AG04450 (cell line): Measurements from ENCODE around the gene PRSS38. TPM values are rescaled to one million over a fixed set of nuclear protein-coding genes. Genes with fewer than 3 reads are reported as not detected.
"Not testable (repeated sequence)": the region's sequence is repeated elsewhere in the genome, so short reads cannot be mapped to it uniquely, and the experiment has no call there.

Source experiments
- CTCF ChIA-PET: fragments of 300-600, 350-600 bp; formaldehyde crosslinking; extraction: SDS; loops from one replicate; lab custom pipeline; 2022; ENCODE audit warnings: antibody characterized with exemption, inconsistent platforms; lab: Charles Lee
- POLR2A ChIA-PET: fragments of 350-600 bp; formaldehyde crosslinking; extraction: SDS; loops from one replicate; lab custom pipeline; 2021; ENCODE audit warnings: antibody characterized with exemption, inconsistent platforms; lab: Yijun Ruan, JAX
- DNase-seq: peaks from one replicate; pipeline ENCODE4 v3.0.0-alpha.2; 2011; ENCODE audit warnings: low read depth, low spot score
- H3K27ac ChIP-seq: one replicate; pipeline ENCODE4 v1.5.1; 2012; ENCODE audit warnings: low read depth, low read length, control low read depth
- H3K27me3 ChIP-seq: one replicate; pipeline ENCODE4 v1.6.0; 2012; ENCODE audit warnings: low read length; ENCODE audit not compliant: control insufficient read depth, insufficient read depth
- H3K4me3 ChIP-seq: 2 replicates; pipeline ENCODE4 v1.5.1; 2011; ENCODE audit warnings: mild to moderate bottlenecking, low read depth, low read length, control low read depth
- H3K9me3 ChIP-seq: 2 replicates; pipeline ENCODE4 v1.5.1; 2012; ENCODE audit warnings: low read length; ENCODE audit not compliant: control insufficient read depth, insufficient read depth
- CTCF ChIP-seq: IDR thresholded peaks from 2 replicates; pipeline ENCODE4 v1.5.1; 2011; ENCODE audit warnings: low read depth, low read length, control low read depth, inconsistent platforms
- polyA plus RNA-seq: library from polyadenylated mRNA; depleted of rRNA; stranded (reverse); fragments of >200 nt; gene quantifications from 2 replicates; pipeline ENCODE4 v1.2.3, GENCODE V29; 2011

Gene PRSS38
- polyA plus RNA-seq, 1 experiment = not detected

- no peak for DNase-seq
- Histone ChIP-seq H3K4me3 (no peak overlapping the region), H3K9me3 (no peaks in the 10 kb centered on the region; the same call in none of the 2 replicates), H3K27ac (no peak overlapping the region), H3K27me3 (no peaks in the 10 kb centered on the region)
- CTCF ChIA-PET = no interaction called here
- POLR2A ChIA-PET = no interaction called here
- no peak for TF ChIP-seq CTCF
Measured at GRCh38 chr1:227864882-227865281, 49.4 kb downstream of the PRSS38 start.

GRCh38 chr1:227869279-227869842 is 53.9 kb downstream of the PRSS38 start:
- H3K27ac ChIP-seq = no peak overlapping the region
- no peaks in the 10 kb centered on the region; the same call in none of the 2 replicates for H3K9me3 ChIP-seq
- no peaks in the 10 kb centered on the region for H3K27me3 ChIP-seq
- ChIA-PET POLR2A (no interaction called here), CTCF (no interaction called here)
- no peak overlapping the region for H3K4me3 ChIP-seq
- DNase-seq = no peak
- no peak for TF ChIP-seq CTCF

- Histone ChIP-seq H3K9me3 (no peaks in the 10 kb centered on the region; the same call in none of the 2 replicates), H3K27ac (no peak overlapping the region), H3K27me3 (no peaks in the 10 kb centered on the region), H3K4me3 (no peak overlapping the region)
- DNase-seq = no peak
- ChIA-PET CTCF (no interaction called here), POLR2A (no interaction called here)
- no peak for TF ChIP-seq CTCF
Measured at GRCh38 chr1:227869851-227870305, 54.4 kb downstream of the PRSS38 start.

- no peak for TF ChIP-seq CTCF
- Histone ChIP-seq H3K4me3 (no peak overlapping the region), H3K27me3 (no peaks in the 10 kb centered on the region), H3K27ac (no peak overlapping the region), H3K9me3 (no peaks in the 10 kb centered on the region; the same call in none of the 2 replicates)
- POLR2A ChIA-PET = no interaction called here
- no peak for DNase-seq
- CTCF ChIA-PET = no interaction called here
Measured at GRCh38 chr1:227870366-227870765, 54.9 kb downstream of the PRSS38 start.

- H3K27ac ChIP-seq, POLR2A ChIA-PET, DNase-seq, H3K27me3 ChIP-seq, H3K9me3 ChIP-seq, CTCF ChIA-PET, H3K4me3 ChIP-seq: not testable (repeated sequence)
Measured at GRCh38 chr1:227871892-227872291, 56.4 kb downstream of the PRSS38 start.

GRCh38 chr1:227877810-227878209 is 62.3 kb downstream of the PRSS38 start:
- H3K27me3 ChIP-seq, H3K4me3 ChIP-seq, DNase-seq, H3K9me3 ChIP-seq, CTCF ChIA-PET, H3K27ac ChIP-seq, POLR2A ChIA-PET: not testable (repeated sequence)
